Activated CD4-positive, alpha-beta T cell treated with anti-CD3 and anti-CD28 coated beads, Interleukin-2, amount 50 U/mL, for 24 hours (primary cell): ENCODE data around the gene WFS1.

Experiments used
- DNase-seq, 2 donors: peaks; one replicate each; pipeline ENCODE4 v3.0.0-alpha.2; 2020; ENCODE audit warnings: low read depth in 1 of 2, low spot score in 1 of 2

The WFS1 gene

GRCh38 chr4:6235901-6236640 is 33.6 kb upstream of the WFS1 start:
- no peak for DNase-seq

GRCh38 chr4:6236816-6237390 is 32.7 kb upstream of the WFS1 start:
- DNase-seq: no peak

- no peak for DNase-seq
Measured at GRCh38 chr4:6239486-6239885, 30.2 kb upstream of the WFS1 start.

GRCh38 chr4:6239968-6240367 is 29.7 kb upstream of the WFS1 start:
- DNase-seq: no peak

- DNase-seq: no peak
Measured at GRCh38 chr4:6241062-6241845, 28.4 kb upstream of the WFS1 start.

- no peak for DNase-seq
Measured at GRCh38 chr4:6242271-6243029, 27.2 kb upstream of the WFS1 start.

GRCh38 chr4:6245246-6246169 is 24.1 kb upstream of the WFS1 start:
- no peak for DNase-seq

- DNase-seq: no peak
Measured at GRCh38 chr4:6246170-6246634, 23.4 kb upstream of the WFS1 start.

GRCh38 chr4:6248394-6248793 is 21.3 kb upstream of the WFS1 start:
- DNase-seq: no peak

GRCh38 chr4:6250235-6250983 is 19.2 kb upstream of the WFS1 start:
- DNase-seq: peak in 1 of 2 donors; percentile 49

GRCh38 chr4:6250984-6251295 is 18.7 kb upstream of the WFS1 start:
- no peak for DNase-seq

- no peak for DNase-seq
Measured at GRCh38 chr4:6251365-6251764, 18.3 kb upstream of the WFS1 start.

GRCh38 chr4:6252051-6252450 is 17.6 kb upstream of the WFS1 start:
- DNase-seq: no peak

GRCh38 chr4:6253111-6253510 is 16.5 kb upstream of the WFS1 start:
- no peak for DNase-seq

- DNase-seq: no peak
Measured at GRCh38 chr4:6253961-6254360, 15.7 kb upstream of the WFS1 start.

GRCh38 chr4:6256141-6256540 is 13.5 kb upstream of the WFS1 start:
- no peak for DNase-seq

- DNase-seq: no peak
Measured at GRCh38 chr4:6257247-6258025, 12.2 kb upstream of the WFS1 start.

GRCh38 chr4:6258026-6258360 is 11.7 kb upstream of the WFS1 start:
- DNase-seq: no peak

GRCh38 chr4:6258741-6259140 is 10.9 kb upstream of the WFS1 start:
- DNase-seq: no peak
